Measurements from ENCODE around the gene PPP4R1. TPM values are rescaled to one million over a fixed set of nuclear protein-coding genes. Genes with fewer than 3 reads are reported as not detected.

PPP4R1 gene
- total RNA-seq, 1 experiment from 2014 or later: 106 TPM

DNA sequence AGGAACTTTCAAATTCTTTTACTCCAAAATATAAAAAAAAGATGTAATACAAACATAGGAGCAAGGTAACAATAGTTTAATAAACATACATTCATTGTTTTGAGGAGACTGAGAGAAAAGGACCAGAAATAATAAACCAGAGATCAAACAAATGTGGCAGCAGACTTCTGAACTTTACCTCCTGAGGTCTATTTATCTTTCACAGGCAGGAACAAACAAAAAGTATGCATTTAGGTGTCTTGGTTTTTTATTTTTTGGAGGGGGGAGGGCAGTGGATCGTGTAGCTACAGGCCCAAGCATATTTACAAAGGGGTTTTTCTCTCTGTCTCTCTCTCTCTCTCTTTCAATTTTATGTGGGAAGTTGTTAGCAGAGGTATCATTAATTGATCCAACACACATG lies 5.6 kb downstream of the PPP4R1 start:
- no CpG with 5 or more reads among the region's 1 CpG for WGBS (ENCODE audit: extremely low coverage, insufficient read length, low lambda C conversion rate)
- peaks cover 23 to 31% (median 23%) of the 10 kb centered on the region in 3 experiments for H3K36me3 Mint-ChIP-seq (ENCODE audit: insufficient read depth in 1 of 3, low read depth in 3 of 3)
- peaks cover 2% of the 10 kb centered on the region for H3K79me1 ChIP-seq (ENCODE audit: insufficient read depth, low read depth, low read length, poor library complexity, severe bottlenecking)
- no peak overlapping the region for H2BK120ac ChIP-seq (ENCODE audit: low read depth, low read length, poor library complexity, severe bottlenecking)
- H4K8ac ChIP-seq (replicated peaks; ENCODE audit: insufficient read length, low read depth, low read length): no peak overlapping the region
- no peak overlapping the region for H3K23ac ChIP-seq (ENCODE audit: insufficient read length, low read depth, low read length)
- H3K79me2 ChIP-seq (ENCODE audit: insufficient read depth, low read length): peaks cover 20% of the 10 kb centered on the region
- no peaks in the 10 kb centered on the region for H4K20me1 ChIP-seq (ENCODE audit: control insufficient read depth, insufficient read depth, insufficient read length)
- H3K4me1 Mint-ChIP-seq: peaks cover 28 to 40% of the 10 kb centered on the region in 2 experiments
- H2BK15ac ChIP-seq (ENCODE audit: low read depth, low read length): no peak overlapping the region
- H3K27me3 ChIP-seq (ENCODE audit: insufficient read depth, low read length): no peaks in the 10 kb centered on the region
- H3K27ac ChIP-seq (ENCODE audit: insufficient read length, low read depth, low read length): no peak overlapping the region
- DNase-seq: no peak
- H3K27ac Mint-ChIP-seq: peak overlapping the region in 2 of 3 experiments; percentile 46 to 78; a peak in 3 of 7 replicates
- TF ChIP-seq, protein P1, sequence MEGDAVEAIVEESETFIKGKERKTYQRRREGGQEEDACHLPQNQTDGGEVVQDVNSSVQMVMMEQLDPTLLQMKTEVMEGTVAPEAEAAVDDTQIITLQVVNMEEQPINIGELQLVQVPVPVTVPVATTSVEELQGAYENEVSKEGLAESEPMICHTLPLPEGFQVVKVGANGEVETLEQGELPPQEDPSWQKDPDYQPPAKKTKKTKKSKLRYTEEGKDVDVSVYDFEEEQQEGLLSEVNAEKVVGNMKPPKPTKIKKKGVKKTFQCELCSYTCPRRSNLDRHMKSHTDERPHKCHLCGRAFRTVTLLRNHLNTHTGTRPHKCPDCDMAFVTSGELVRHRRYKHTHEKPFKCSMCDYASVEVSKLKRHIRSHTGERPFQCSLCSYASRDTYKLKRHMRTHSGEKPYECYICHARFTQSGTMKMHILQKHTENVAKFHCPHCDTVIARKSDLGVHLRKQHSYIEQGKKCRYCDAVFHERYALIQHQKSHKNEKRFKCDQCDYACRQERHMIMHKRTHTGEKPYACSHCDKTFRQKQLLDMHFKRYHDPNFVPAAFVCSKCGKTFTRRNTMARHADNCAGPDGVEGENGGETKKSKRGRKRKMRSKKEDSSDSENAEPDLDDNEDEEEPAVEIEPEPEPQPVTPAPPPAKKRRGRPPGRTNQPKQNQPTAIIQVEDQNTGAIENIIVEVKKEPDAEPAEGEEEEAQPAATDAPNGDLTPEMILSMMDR (conservative IDR thresholded peaks at IDR 0.05): no peak
- H3K4me1 ChIP-seq (ENCODE audit: insufficient read depth, low read length): peaks cover 3% of the 10 kb centered on the region; the same call in 1 of the 2 replicates
- H3K9me3 ChIP-seq (ENCODE audit: control insufficient read depth, low read depth, low read length): no peaks in the 10 kb centered on the region
- H3K9ac ChIP-seq (ENCODE audit: extremely low read depth, insufficient read length, low read length): no peak overlapping the region
- no peak overlapping the region for H3K4me2 ChIP-seq (ENCODE audit: insufficient read depth, insufficient read length, low read length)
- H2BK5ac ChIP-seq (ENCODE audit: insufficient read length, low read length): no peak overlapping the region
- H2AFZ ChIP-seq (ENCODE audit: low read length): no peak overlapping the region
- H3K27me3 Mint-ChIP-seq (ENCODE audit: low read depth): no peaks in the 10 kb centered on the region
- no peak overlapping the region for H3K4me3 Mint-ChIP-seq
- H4K91ac ChIP-seq (ENCODE audit: insufficient read length, low read depth, low read length): no peak overlapping the region
- H3K4ac ChIP-seq (ENCODE audit: low read depth, low read length): no peak overlapping the region
- no peak overlapping the region for H3K18ac ChIP-seq (ENCODE audit: insufficient read length, low read depth, low read length)
- H2AK5ac ChIP-seq (ENCODE audit: insufficient read length, low read length): no peak overlapping the region
- no peak overlapping the region for H2BK12ac ChIP-seq (ENCODE audit: insufficient read length, low read depth, low read length)
- H3K9me3 Mint-ChIP-seq: peaks cover 4 to 7% of the 10 kb centered on the region in 2 experiments; a peak in 3 of 5 replicates
- H3K14ac ChIP-seq (ENCODE audit: insufficient read depth, low read length): no peak overlapping the region
- no peaks in the 10 kb centered on the region for H3K23me2 ChIP-seq (ENCODE audit: insufficient read length, low read depth, low read length, poor library complexity, severe bottlenecking)
- H4K5ac ChIP-seq (ENCODE audit: insufficient read length, low read depth, low read length): no peak overlapping the region
- no peak overlapping the region for H3T11ph ChIP-seq (ENCODE audit: low read length)
- H3K56ac ChIP-seq (ENCODE audit: insufficient read length, low read depth, low read length): no peak overlapping the region
- H2BK20ac ChIP-seq (ENCODE audit: low read depth, low read length, poor library complexity, severe bottlenecking): no peak overlapping the region

All from H9 (cell line).